HUES48 (cell line): ENCODE data around the gene MYCL.

ENCODE experiments used
- H3K27ac ChIP-seq: one replicate; pipeline ENCODE4 v1.7.0; 2013; ENCODE audit warnings: low read depth, low read length, inconsistent platforms
- H3K27me3 ChIP-seq: 2 replicates; pipeline ENCODE4 v1.6.1; 2013; ENCODE audit warnings: mild to moderate bottlenecking, low read length; ENCODE audit not compliant: control insufficient read depth, insufficient read depth
- H3K36me3 ChIP-seq: 2 replicates; pipeline ENCODE4 v1.6.1; 2013; ENCODE audit warnings: low read length; ENCODE audit not compliant: control insufficient read depth, insufficient read depth
- H3K4me1 ChIP-seq: 2 replicates; pipeline ENCODE4 v1.6.1; 2013; ENCODE audit warnings: mild to moderate bottlenecking, low read length; ENCODE audit not compliant: control insufficient read depth, insufficient read depth
- H3K4me3 ChIP-seq: 2 replicates; pipeline ENCODE4 v1.5.1; 2013; ENCODE audit warnings: mild to moderate bottlenecking, low read depth, low read length
- H3K9ac ChIP-seq: 2 replicates; pipeline ENCODE4 v1.6.1; 2013; ENCODE audit warnings: mild to moderate bottlenecking, low read depth, low read length, moderate library complexity
- H3K9me3 ChIP-seq: 2 replicates; pipeline ENCODE4 v1.6.1; 2013; ENCODE audit warnings: low read length; ENCODE audit not compliant: control insufficient read depth, insufficient read depth

MYCL gene, protein sequence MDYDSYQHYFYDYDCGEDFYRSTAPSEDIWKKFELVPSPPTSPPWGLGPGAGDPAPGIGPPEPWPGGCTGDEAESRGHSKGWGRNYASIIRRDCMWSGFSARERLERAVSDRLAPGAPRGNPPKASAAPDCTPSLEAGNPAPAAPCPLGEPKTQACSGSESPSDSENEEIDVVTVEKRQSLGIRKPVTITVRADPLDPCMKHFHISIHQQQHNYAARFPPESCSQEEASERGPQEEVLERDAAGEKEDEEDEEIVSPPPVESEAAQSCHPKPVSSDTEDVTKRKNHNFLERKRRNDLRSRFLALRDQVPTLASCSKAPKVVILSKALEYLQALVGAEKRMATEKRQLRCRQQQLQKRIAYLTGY

DNA sequence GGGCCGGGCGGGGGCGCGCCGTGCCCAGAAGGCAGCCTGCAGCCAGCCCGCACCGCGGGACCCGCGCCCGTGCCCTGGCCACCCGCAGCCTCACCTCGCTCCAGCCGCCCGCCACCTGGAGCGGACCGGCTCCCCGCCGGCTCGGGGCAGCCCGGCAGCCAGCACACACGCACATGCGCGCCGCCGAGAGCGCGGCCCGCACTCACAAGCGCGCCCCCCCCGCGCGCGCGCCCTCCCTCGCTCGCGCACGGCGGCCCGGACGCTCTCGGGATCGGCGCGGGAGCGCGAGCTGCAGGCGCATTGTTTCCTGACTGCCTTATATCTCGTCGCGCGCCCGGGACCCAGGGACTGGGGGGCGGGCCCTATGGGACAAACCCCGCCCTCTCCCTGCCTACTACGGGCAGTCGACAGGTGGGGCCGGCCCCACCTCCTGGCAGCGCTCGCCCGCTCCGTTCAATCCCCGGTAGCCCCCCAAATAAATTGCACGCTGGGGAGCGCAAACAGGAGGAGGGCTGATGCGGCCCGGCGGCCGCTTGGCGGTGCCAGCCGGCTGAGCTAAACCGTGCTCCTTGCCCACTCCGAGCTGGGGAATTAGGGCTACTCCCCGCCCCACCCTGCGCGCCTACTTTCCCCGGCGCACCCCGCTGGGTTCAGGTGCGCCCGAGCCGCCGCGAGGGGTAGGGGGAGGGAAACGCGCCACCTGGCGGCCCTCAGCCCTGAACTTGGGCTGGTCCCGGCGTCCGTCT is at the start of gene MYCL:
Gene MYCL, minus strand, starts transcription at position 204 of the 746 bp plus-strand sequence. CDS start 483 bp downstream, outside the sequence.
- Histone ChIP-seq H3K36me3 (no peaks in the 10 kb centered on the region), H3K27me3 (peaks cover 25% of the 10 kb centered on the region), H3K4me1 (peaks cover 36% of the 10 kb centered on the region), H3K27ac (peak within 1 kb of the TSS; percentile 40), H3K4me3 (peak within 1 kb of the TSS; percentile 72), H3K9me3 (no peaks in the 10 kb centered on the region), H3K9ac (peak within 1 kb of the TSS; percentile 27; the same call in 1 of the 2 replicates)

DNA sequence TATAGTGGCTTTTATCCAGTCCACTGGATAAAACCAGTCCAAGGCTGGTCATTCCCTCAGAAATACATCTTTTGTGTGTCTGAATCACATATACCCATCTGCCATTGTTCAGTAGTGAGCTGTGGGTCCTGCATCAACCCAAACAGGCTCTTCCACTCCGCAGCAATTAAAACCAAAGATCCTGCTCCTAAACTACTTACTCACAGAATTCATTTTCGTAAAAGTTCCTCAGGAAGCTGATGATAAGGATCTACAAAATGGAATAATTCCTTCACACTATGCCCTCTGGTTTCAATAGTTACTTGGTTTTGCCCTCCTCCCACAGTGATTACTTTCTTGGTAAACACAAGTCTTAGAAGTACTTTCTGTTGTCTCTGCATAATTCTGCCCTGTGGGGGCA is 48.2 kb upstream of the MYCL start:
- no peak overlapping the region for H3K4me3 ChIP-seq
- no peaks in the 10 kb centered on the region for H3K9me3 ChIP-seq
- H3K27me3 ChIP-seq, result peaks cover 16% of the 10 kb centered on the region
- no peak overlapping the region for H3K9ac ChIP-seq
- H3K27ac ChIP-seq, result no peak overlapping the region
- H3K4me1 ChIP-seq, result peaks cover 15% of the 10 kb centered on the region
- H3K36me3 ChIP-seq, result no peaks in the 10 kb centered on the region

DNA sequence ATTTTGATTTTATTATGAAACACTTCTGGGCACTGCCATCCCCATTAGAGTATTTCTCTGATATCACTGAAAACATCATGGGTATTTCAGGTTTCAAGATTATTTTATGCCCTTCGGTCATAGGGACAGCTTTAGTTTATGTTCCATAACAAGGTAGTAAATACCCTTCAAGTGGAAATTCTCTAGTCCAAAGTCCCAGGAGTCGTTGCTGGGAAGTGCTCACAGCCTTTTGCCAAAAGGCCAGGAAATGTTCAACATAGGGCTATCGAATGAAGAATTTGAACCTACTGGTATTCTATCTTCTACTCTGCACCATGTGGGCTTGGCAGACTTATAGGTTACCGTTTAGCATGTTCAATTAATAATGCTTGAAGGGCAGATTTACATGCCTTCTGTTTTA is 45.5 kb upstream of the MYCL start:
- Histone ChIP-seq H3K9me3 (no peaks in the 10 kb centered on the region), H3K9ac (no peak overlapping the region), H3K27ac (no peak overlapping the region), H3K4me1 (peaks cover 16% of the 10 kb centered on the region), H3K4me3 (no peak overlapping the region), H3K27me3 (no peaks in the 10 kb centered on the region), H3K36me3 (no peaks in the 10 kb centered on the region)

DNA sequence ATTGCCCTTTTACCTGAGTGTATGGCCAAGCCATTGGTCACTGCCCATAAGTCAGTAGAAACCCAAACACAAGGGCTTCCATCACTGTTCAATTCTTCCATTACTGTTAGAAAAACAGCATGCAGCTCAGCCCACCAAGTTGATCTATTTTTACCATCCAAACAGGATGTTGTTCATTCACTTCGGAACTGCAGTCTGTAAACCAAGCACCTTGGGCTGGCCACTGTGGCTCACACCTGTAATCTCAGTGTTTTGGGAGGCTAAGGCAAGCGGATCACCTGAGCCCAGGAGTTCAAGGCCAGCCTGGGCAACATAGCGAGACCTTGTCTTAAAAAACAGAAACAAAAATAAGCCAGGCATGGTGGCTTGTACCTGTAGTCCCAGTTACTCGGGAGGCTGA is 44.5 kb upstream of the MYCL start:
- Histone ChIP-seq H3K27me3 (no peaks in the 10 kb centered on the region), H3K9ac (no peak overlapping the region), H3K27ac (no peak overlapping the region), H3K9me3 (no peaks in the 10 kb centered on the region), H3K4me3 (no peak overlapping the region), H3K36me3 (no peaks in the 10 kb centered on the region), H3K4me1 (peaks cover 16% of the 10 kb centered on the region)

DNA sequence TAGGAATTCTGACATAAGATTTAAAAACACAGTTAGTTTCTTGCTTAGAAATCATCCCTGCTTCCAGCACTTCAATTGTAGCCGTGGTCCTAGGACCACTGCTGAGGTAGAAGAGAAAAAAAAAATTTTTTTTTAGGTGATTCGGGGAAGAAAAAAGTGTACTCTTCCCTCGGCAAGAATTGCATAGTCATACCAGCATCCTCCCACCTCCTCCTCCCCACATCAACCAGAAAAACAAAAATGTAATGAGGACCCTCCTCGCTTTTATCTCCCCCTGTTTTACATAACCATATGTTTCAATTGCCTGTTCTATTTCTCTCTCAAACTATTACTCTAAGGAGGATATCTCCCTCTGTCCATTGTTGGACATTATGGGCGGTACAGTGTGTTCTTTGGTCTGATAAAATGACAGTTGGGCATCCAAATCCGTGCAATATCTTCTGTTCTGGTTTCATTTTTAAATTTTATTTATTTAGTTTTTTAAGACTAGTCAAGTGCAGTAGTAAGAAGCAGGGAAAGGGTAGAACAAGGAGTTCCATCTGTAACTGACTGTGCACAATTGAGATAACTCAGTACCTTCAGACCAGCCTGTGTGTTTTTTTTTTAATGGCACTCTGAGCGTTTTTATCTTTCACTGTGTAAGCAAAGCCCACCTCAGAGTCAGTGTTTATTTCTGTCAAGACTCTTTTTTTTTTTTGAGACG is 42.8 kb upstream of the MYCL start:
- no peaks in the 10 kb centered on the region for H3K27me3 ChIP-seq
- no peaks in the 10 kb centered on the region for H3K36me3 ChIP-seq
- H3K4me1 ChIP-seq, result peaks cover 8% of the 10 kb centered on the region
- no peak overlapping the region for H3K9ac ChIP-seq
- no peak overlapping the region for H3K27ac ChIP-seq
- no peak overlapping the region for H3K4me3 ChIP-seq
- no peaks in the 10 kb centered on the region for H3K9me3 ChIP-seq

DNA sequence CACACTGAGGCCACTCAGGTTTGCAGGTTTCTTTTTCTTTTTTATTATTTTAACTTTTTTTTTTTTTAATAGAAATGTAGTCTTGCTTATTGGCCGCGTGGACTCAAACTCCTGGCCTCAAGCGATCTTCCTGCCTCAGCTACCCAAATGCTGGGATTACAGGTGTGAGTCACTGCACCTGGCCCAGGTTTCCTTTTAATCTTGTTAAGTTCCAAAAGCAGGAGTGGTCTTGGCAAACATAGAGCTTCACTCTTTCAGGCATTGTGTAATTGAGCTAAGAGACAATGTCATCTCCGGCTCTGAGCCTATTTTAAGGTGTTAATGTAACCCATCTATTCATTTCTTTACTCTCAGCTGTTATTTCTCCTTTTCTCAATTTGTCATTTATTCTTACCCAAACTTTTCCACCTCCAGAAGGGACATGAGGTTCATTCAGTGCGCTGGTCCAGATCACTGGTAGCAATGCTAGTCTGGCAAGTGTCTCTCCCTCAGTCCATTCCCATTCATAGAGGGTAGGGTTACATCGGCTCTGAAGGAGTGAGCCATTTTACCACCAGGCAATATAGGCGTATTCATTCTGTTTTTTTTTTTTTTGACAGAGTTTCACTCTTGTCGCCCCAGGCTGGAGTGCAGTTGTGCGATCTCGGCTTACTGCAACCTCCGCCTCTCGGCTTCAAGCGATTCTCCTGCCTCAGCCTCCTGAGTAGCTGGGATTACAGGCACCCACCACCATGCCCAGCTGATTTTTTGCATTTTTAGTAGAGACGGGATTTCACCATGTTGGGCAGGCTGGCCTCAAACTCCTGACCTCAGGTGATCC is 42.0 kb upstream of the MYCL start:
- Histone ChIP-seq H3K27me3 (no peaks in the 10 kb centered on the region), H3K27ac (no peak overlapping the region), H3K36me3 (no peaks in the 10 kb centered on the region), H3K4me1 (0 out of 2 replicates have a peak, but pooled peaks cover 5% of the 10 kb centered on the region), H3K4me3 (no peak overlapping the region), H3K9me3 (no peaks in the 10 kb centered on the region), H3K9ac (no peak overlapping the region)

DNA sequence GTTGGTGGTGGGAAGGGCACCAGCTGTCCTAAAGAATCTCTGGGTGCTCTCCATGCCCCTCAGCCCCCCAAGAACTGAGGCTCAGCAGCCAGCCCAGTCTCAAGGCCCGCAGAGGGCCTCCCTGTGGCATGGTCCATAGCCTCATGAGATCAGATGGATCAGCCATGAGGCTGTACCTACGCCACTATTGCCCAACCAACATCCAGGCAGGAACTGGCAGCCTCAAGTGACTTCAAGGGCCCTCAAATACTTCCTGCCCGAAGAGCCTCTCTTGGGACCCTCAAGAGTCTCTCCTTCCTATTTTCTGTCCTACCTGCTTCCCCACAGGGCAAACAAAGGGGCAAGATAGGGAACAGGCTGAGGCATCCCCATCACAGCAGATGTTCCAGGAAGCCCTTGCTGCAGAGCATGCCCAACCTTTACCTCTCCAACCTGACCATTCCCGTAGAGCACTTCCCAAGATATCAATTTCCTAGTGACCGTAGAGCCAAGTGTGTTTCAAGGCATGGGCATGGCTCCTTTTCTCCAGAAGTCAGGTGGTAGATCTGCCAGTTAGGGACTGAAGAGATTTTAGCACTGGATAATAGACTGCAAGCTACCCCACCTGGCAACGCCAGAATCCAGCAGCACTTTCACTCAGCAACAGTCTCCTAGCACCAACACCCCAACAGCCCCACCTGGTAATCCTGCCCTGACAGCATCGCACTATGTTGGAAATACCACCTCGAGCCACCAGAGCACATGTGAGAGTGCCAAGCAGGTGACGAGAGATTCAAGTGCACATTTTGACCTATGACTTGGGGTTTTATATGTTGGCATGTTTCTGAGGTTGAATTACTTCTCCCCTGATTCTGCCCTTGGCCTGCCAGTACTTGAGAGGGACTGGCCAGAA is 39.5 kb upstream of the MYCL start:
- no peak overlapping the region for H3K4me3 ChIP-seq
- 0 out of 2 replicates have a peak, but pooled peaks cover 5% of the 10 kb centered on the region for H3K4me1 ChIP-seq
- no peaks in the 10 kb centered on the region for H3K36me3 ChIP-seq
- no peak overlapping the region for H3K27ac ChIP-seq
- H3K27me3 ChIP-seq, result no peaks in the 10 kb centered on the region
- H3K9ac ChIP-seq, result no peak overlapping the region
- H3K9me3 ChIP-seq, result no peaks in the 10 kb centered on the region

DNA sequence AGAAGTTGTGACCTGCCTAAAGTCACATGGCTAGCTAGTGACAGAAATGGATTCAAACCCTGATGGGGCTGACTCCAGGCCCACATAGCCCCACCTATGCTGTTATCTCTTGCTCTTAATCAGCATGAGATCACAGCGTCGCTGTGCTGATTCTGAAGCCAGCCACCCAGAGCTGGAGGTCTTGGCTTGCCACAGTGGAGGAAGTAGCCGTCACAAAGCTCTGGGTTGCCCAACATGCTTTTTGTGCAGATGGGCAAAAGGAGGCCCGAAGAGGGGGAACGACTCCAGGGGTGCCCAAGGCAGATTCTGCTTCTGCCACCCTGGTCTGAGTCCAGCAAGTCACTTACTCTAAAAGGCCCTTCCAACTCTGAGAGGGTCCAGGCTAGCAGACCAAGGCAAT is 38.5 kb upstream of the MYCL start:
- Histone ChIP-seq H3K9me3 (no peaks in the 10 kb centered on the region), H3K27me3 (no peaks in the 10 kb centered on the region), H3K27ac (no peak overlapping the region), H3K4me1 (0 out of 2 replicates have a peak, but pooled peaks cover 5% of the 10 kb centered on the region), H3K4me3 (no peak overlapping the region), H3K36me3 (no peaks in the 10 kb centered on the region), H3K9ac (no peak overlapping the region)

DNA sequence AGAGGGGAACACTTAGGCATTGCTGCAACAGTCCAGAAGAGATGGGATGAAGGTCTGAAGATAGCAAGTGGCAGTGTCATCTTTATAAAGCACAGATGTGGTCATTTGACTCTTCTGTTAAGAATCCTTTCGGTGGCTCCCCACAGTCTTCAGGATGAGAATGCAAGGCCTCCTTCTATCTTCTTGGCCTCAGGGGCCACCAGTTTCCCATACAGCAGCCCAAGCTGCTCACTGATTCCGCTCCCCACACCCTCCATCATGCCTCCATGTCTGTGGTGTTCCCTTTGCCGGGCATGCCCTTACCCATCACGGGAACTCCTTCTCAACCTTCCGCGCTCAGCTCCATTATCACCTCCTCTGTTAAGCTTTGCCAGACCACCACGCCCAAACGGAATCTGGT is 37.1 kb upstream of the MYCL start:
- Histone ChIP-seq H3K36me3 (no peaks in the 10 kb centered on the region), H3K4me1 (0 out of 2 replicates have a peak, but pooled peaks cover 5% of the 10 kb centered on the region), H3K9ac (no peak overlapping the region), H3K4me3 (no peak overlapping the region), H3K27ac (no peak overlapping the region), H3K9me3 (no peaks in the 10 kb centered on the region), H3K27me3 (no peaks in the 10 kb centered on the region)
